HG02870 (cell line): Measurements from ENCODE around the gene MUC20.
"Not testable (repeated sequence)": the region's sequence is repeated elsewhere in the genome, so short reads cannot be mapped to it uniquely, and the experiment has no call there.

Experiments used
- ATAC-seq: cut with Tn5 transposase; IDR thresholded peaks from one replicate; pipeline ENCODE4 v1.9.1; 2021; ENCODE audit warnings: mild to moderate bottlenecking, moderate library complexity; ENCODE audit not compliant: unreplicated experiment

The MUC20 gene, protein sequence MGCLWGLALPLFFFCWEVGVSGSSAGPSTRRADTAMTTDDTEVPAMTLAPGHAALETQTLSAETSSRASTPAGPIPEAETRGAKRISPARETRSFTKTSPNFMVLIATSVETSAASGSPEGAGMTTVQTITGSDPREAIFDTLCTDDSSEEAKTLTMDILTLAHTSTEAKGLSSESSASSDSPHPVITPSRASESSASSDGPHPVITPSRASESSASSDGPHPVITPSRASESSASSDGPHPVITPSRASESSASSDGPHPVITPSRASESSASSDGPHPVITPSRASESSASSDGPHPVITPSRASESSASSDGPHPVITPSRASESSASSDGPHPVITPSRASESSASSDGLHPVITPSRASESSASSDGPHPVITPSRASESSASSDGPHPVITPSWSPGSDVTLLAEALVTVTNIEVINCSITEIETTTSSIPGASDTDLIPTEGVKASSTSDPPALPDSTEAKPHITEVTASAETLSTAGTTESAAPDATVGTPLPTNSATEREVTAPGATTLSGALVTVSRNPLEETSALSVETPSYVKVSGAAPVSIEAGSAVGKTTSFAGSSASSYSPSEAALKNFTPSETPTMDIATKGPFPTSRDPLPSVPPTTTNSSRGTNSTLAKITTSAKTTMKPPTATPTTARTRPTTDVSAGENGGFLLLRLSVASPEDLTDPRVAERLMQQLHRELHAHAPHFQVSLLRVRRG

DNA sequence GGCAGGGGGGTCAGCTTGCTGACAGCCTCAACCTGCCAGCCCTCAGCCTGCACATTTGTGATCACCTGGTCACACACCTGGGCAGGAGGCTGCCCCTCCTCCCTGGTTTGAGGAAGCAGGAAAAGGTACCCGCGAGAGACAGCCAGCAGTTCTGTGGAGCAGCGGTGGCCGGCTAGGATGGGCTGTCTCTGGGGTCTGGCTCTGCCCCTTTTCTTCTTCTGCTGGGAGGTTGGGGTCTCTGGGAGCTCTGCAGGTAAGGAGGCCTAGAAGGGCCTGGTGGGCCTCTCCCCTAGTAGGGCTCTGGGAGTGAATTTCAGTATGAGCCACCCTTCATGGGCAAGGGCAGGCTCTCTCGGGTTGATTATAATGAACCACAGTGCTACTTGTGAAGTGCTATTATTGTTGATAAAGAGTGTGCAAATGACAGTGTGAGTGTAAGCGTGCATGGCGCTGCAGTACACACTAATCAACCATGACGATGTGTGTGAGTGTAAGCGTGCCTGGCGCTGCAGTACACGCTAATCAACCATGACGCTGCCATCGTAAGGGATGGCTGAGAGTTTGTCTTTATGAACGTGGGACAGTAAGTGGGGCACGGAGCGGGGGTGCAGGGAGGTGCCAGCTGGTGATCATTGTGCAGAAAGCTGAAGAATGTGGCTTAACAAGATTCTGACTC is at the start of gene MUC20:
MUC20 (plus strand) TSS at position 148 of the 676 bp plus-strand sequence; CDS start at position 178, 30 bp downstream.
- not testable (repeated sequence) for ATAC-seq

DNA sequence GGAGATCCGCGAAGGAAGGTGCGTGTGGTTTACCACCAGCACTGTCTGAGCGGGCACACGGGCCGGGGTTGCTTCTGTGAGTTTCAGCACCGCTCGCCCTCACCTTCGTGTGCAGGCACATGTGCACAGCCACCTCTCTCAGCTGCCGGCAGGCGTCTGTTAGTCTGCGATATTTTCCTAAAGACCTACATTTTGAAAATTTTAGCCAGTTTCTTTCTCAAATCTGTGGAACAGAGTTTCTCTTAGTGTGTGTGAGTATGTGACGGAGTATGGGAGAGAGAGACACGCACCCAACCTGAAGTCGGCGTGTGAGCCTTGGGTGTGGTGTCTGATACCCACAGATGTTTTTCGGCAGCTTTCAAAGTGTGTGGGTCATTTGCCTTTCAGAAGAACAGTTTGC is 49.5 kb upstream of the MUC20 start:
- ATAC-seq = not testable (repeated sequence)

DNA sequence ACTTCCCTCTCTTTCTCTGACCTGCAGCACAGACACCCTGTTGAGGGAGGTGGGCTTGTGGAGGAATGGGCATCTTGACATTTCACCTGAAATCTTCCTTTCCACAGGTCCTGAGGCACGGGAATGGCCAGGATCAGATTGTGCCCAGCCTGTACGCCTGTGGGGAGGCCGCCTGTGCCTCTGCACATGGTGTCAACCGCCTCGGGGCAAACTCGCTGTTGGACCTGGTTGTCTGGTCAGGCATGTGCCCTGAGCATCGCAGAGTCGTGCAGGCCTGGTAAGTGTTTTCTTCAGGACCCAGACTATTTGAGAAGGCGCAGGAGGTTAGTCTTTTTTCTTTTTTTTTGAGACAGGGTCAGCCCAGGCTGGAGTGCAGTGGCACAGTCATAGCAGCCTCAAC is 47.1 kb upstream of the MUC20 start:
- not testable (repeated sequence) for ATAC-seq

DNA sequence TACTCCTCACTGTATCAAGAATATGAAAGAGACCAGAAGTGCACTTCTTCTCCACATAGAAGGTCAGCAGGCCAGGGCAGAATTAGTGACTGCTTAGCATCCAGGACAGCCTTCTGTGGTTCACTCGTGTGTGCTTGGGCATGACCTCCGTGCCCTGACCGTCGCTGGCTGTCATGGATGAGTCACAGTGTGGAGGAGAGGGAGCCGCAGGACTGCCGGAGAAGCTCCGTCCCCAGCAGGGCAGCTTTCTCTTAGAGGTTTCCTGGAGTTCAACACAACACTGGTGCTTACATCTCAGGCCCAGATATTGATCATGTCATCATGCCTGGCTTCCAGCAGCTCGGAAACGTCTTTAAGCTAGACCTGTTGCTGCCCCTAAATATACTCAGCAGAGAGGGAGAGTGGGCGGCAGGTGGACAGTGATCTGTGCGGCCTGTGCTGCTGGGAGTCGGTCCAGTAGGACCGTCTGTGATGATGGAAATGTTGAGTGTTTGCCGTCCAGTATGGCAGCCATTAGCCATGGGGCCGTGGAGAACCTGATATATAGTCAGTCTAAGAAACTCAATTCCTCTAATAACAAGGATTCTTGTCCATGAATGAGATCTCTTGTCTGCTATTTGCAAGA is 42.3 kb upstream of the MUC20 start:
- ATAC-seq = not testable (repeated sequence)

DNA sequence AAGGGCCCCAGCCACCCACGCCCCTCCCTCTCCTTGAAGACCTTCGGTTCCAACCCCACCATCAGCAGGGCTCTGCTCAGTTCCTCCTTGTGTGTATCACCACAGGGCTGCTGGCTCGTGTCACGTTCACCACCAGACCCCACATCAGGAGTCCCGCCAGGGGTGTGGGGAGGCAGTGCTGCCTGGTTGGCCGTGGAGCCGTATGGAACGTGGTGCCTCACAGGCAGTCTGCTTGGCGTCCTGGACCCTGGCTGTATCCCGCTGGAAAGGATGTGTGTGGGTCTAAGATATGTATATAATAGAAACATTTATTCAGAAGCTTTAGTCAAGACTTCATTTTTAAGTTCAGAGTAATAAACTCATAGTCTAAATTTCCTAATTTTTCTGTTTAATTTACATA is 40.1 kb upstream of the MUC20 start:
- not testable (repeated sequence) for ATAC-seq

DNA sequence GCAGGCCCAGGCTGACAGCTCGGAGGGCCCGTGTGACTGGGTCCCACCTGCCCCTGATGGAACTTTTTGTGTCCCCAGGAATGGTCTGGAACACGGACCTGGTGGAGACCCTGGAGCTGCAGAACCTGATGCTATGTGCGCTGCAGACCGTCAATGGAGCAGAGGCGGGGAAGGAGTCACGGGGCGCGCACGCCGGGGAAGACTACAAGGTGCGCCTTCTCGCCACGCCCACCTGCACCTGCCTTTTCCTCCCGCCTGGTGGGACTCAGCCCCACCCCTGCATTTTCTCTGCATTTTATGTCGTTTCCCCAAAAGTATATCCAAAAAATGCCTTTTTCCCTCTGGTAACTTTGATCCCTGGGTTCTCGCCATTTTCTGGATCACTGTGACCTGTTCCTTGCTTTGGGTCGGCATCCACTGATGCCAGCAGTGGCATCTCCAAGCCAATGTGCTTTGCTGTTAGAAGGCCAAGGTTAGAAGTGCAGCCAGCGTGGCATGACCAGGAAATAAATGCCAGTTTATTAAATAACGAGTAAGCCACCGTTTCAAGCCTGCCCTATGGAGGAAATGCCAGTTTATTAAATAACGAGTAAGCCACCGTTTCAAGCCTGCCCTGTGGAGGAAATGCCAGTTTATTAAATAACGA is 39.2 kb upstream of the MUC20 start:
- not testable (repeated sequence) for ATAC-seq

DNA sequence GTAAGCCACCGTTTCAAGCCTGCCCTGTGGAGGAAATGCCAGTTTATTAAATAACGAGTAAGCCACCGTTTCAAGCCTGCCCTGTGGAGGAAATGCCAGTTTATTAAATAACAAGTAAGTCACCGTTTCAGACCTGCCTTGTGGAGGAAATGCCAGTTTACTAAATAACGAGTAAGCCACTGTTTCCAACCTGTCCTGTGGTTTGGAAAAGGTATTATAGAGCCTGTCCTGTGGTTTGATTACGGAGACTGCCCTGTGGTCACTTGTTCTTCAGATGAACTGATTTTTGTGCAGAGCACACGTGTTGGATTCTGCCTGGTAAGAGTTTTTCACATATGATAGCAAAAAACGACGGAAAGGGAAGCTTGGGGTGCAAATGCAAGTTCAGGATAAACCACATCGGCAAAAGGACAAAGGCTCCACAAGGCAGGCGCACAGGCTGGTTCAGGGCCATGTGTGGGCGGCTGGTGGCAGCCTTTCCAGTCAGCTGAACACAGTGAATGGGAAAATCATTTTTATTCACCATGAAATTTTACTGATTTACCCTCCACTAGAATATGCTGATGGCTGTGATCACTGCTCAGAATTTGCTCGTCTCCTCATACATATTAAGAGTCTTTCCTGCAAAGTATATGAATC is 38.6 kb upstream of the MUC20 start:
- ATAC-seq = not testable (repeated sequence)

DNA sequence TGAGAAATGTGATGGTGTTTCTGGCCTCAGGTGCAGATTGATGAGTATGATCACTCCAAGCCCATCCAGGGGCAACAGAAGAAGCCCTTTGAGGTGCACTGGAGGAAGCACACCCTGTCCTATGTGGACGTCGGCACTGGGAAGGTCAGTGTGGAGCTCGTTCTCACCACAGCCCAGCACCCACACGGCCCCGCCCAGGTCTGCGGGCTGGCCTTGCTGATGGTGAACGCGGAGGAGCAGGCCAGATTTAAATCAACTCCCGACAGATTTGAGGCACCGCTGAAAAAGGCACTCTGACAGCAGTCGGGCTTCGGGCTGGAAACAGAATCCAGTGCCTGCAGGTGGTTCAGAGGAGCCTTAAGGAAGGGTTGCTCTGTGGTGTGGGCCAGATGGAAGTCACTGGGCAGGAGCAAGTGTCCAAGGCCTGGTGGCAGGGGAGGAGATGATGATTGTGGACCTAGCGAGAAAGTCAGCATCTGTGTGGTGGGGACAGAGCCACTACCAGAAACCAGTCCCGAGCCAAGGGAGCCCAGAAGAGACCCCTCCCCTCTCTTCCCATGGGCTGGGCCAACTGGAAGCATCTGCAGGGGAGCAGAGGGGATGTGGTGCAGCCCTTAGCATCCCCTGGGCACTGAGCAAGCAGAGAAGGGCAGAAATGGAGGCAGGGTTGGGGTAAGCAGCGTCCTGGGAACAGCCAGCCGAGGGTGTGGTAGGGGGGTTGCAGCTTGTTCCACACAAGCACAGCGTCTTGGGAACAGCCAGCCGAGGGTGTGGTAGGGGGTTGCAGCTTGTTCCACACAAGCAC is 36.9 kb upstream of the MUC20 start:
- peak; percentile 12 for ATAC-seq

DNA sequence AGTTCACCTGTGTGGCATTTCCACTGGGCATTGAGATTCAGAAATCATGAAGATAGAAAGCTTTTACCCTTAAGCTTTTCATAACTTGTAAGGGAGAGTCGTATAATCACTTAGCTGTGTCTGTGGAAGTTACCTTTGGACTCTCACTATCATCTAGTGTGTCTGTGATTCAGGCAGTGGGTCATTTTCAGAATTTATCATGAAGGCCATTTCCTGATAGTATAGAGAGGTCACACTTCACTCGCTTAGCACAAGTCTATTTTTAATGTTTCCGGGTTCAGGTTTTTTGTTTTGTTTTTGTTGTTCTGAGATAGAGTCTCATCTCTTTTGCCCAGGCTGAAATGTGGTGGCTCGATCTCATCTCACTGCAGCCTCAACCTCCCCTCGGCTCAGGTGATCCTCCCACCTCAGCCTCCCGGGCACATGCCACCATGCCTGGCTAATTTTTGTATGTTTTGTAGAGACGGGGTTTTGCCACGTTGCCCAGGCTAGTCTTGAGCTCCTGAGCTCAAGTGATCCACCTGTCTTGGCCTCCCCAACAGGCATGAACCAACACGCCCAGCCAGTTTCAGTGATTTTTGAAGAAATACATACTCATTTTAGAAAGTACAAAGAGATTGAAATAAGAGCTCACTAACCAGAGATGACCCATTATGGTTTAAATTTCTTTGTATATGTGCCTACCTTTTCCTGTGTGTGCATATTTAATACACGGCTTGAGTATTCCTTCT is 36.1 kb upstream of the MUC20 start:
- peak; percentile 78 for ATAC-seq

DNA sequence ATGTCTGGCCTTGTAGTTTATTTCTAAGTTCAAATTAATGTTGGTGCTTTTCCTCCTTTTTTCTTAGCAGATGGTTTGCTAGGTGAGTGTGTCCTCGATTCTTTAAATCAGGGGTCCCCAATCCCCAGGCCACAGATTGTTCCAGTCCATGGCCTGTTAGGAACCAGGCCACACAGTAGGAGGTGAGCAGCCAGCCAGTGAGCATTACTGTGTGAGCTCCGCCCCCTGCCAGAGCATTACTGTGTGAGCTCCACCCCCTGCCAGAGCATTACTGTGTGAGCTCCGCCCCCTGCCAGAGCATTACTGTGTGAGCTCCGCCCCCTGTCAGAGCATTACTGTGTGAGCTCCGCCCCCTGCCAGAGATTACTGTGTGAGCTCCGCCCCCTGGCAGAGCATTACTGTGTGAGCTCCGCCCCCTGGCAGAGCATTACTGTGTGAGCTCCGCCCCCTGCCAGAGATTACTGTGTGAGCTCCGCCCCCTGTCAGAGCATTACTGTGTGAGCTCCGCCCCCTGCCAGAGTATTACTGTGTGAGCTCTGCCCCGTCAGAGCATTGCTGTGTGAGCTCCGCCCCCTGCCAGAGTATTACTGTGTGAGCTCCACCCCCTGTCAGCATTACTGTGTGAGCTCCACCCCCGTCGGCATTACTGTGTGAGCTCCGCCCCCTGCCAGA is 34.1 kb upstream of the MUC20 start:
- ATAC-seq = not testable (repeated sequence)

DNA sequence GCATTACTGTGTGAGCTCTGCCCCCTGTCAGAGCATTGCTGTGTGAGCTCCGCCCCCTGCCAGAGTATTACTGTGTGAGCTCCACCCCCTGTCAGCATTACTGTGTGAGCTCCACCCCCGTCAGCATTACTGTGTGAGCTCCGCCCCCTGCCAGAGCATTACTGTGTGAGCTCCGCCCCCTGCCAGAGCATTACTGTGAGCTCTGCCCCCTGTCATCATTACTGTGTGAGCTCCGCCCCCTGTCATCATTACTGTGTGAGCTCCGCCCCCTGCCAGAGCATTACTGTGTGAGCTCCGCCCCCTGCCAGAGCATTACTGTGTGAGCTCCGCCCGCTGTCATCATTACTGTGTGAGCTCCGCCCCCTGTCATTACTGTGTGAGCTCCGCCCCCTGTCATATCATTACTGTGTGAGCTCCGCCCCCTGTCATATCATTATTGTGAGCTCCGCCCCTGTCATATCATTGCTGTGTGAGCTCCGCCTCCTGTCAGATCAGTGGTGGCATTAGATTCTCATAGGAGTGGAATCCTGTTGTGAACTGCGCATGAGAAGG is 33.5 kb upstream of the MUC20 start:
- ATAC-seq = not testable (repeated sequence)

DNA sequence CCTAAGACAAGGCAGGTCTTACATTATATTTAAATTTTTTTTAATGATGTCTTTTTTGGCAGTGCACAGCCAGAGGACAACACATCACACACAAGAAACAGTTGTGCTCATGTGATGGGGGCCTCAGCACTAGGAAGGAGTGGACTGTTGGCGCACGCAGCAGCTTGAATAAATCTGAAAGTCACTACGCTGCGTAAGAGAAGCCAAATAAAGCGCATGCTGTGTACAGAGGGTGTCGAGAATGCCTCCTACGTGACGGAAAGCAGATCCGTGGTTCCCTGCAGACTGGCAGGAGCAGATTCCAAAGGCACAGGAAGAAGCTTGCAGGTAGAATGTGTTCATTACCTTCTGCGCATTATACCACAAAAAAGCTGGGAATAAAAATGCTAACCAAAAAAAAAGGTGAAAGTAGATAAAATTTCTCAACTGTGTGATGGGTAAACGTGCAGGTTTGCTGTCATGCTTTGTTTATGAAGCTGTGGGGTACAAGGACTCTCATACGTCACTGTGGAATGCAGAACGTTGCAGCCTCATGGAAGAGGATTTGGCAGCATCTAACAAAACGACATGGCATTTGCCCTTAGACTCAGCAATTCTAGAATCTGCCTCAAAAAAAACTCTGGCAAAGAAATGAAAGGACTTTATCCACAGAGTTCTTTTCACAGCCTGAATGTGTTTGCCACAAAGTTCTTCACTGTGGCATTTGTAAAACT is 32.2 kb upstream of the MUC20 start:
- ATAC-seq = not testable (repeated sequence)

DNA sequence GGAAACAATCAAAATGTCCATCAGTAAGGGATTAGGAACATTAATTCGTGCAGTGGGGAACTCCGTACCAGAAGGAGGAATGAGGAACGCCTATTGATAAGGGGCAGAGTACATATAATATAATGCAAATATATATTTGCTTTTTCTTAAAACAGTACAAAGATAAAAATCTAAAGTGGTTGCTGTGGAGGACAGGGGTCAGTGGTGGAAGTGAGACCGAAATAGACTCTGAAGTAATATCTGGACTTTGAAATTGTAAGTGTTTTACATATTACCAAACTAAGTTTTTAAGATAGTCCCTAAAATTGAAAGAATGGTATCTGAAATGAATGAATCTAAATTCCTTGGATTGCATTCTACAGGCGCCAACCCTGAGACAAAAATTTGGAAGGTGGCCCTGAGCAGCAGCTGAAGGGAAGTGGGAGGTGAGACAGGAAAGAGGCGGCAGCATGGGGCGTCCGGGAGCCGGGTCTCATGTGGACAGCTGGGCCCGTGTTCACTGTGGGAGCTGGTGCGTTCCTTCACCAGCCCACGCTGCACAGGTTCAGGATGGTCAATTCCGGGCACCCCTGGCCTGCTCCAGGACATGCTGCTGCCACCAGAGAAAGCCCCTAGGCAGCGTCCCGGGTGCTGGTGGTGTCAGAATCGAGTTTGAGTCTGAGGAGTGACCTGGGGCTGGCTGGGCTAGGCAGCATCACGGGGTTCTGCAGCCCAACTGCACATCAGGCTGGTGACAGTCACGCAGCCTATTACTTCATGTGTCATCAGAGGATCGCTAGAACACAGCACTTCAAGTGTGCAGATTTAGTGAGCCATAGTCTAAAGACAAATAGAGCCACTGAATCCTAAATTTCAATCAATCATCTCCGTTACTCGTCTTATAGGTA is 31.4 kb upstream of the MUC20 start:
- ATAC-seq = not testable (repeated sequence)

DNA sequence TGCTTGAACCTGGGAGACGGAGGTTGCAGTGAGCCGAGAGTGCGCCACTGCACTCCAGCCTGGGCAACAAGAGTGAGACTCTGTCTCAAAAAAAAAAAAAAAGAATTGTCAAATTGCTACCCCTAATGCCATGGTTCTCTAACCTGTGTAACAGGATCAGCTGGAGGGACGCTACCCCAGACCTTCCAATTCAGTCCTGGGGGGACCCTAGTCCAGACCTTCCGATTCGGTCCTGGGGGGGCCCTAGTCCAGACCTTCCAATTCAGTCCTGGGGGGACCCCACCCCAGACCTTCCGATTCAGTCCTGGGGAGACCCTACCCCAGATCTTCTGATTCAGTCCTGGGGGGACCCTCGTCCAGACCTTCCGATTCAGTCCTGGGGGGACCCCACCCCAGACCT is 29.8 kb upstream of the MUC20 start:
- ATAC-seq = no peak

DNA sequence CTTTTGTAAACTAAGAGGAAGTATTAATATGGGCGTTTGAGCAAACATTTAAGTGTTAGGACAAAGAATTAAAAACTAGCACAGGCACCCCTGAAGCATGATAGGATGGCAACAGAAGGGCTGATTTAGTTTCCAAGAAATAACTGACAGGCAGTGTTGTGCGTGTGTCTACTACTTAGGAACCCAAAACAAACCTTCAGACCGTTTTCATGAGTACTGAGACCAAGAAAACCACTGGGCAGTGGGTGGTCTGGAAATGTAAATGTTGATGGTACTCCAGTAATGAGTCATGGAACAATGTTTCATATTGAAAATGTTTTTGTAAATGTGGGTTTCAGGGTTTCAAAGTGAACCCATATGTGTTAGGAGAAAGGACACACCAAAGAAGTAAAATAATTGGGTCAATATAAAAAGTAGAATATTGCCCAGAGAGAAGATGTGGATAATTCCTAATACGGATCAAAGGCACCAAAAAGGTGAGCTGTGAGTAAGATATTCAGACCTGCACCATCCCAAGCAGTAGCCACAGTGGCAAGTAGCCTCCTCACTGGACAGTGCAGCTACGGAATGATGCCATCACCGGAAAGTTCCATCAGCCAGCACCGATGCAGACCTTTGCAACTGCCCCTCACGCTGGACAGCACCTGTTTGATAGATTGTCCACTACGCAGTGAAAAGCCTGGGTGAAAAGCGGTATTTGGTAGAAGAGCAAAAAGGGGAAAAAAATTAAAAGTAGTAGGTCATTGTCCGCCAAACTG is 29.0 kb upstream of the MUC20 start:
- ATAC-seq = not testable (repeated sequence)

DNA sequence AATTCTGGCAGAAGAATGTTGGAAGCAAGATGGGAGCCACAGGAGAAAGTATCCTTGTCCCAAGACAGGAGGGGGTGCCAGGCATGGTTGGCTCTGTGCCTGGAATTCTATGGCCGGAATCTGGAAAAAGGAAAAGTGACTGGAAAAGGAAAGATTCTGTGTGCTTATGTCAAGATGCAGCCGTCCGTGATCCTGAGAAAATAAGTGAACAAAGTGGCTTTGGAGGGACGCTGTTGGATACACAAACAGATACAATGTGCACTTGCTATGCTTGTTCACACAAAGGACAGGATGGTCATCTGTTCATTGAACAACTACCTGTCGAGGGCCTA is 28.5 kb upstream of the MUC20 start:
- no peak for ATAC-seq
